ENCODE data around the gene MBNL2. TPM values are rescaled to one million over a fixed set of nuclear protein-coding genes. Genes with fewer than 3 reads are reported as not detected.
A peak's percentile ranks its signal among the peaks of the same experiment; 100 is the strongest.

The MBNL2 gene
- total RNA-seq, 1 experiment from 2014 or later: 74.3 TPM

DNA sequence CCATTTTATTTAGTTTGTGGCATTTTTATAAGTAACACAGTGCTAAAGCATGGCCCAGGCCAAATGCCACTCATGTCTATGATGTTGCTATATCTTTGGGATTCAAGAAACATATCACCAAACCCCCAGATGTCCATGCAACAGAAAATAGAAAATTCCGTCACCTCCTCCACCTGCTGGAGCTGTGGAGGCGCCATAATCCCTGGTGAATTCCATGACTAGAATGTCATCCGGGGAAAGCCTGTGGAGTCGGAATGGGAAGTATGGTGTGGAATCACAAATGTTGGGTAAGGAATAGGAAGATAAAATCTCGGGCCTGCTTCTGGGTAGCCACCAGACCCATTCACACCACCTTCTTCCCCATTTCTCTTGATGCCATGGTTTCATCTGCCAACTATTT, 160.1 kb downstream of the MBNL2 start:
- TF ChIP-seq, protein P1, sequence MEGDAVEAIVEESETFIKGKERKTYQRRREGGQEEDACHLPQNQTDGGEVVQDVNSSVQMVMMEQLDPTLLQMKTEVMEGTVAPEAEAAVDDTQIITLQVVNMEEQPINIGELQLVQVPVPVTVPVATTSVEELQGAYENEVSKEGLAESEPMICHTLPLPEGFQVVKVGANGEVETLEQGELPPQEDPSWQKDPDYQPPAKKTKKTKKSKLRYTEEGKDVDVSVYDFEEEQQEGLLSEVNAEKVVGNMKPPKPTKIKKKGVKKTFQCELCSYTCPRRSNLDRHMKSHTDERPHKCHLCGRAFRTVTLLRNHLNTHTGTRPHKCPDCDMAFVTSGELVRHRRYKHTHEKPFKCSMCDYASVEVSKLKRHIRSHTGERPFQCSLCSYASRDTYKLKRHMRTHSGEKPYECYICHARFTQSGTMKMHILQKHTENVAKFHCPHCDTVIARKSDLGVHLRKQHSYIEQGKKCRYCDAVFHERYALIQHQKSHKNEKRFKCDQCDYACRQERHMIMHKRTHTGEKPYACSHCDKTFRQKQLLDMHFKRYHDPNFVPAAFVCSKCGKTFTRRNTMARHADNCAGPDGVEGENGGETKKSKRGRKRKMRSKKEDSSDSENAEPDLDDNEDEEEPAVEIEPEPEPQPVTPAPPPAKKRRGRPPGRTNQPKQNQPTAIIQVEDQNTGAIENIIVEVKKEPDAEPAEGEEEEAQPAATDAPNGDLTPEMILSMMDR (IDR thresholded peaks at IDR 0.05; ENCODE audit: unreplicated experiment): no peak
- no peak for DNase-seq (ENCODE audit: unreplicated experiment)
- no TSS peak for BruUV-seq (replicated peaks)
- no peak overlapping the region for H3K27ac Mint-ChIP-seq (ENCODE audit: low read depth, unreplicated experiment)
- H3K9me3 Mint-ChIP-seq (ENCODE audit: unreplicated experiment): no peaks in the 10 kb centered on the region
- no peak overlapping the region for H3K4me3 Mint-ChIP-seq (ENCODE audit: unreplicated experiment)
- peaks cover 8% of the 10 kb centered on the region for H3K4me1 Mint-ChIP-seq (ENCODE audit: insufficient read depth, unreplicated experiment)
- peaks cover 19% of the 10 kb centered on the region for H3K36me3 Mint-ChIP-seq (ENCODE audit: insufficient read depth, unreplicated experiment)
- ChIA-PET POLR2A (no interaction called here), CTCF (no interaction called here)
- no peaks in the 10 kb centered on the region for H3K27me3 Mint-ChIP-seq (ENCODE audit: insufficient read depth, unreplicated experiment)
- intact Hi-C loops (cut with micrococcal nuclease): no loop called here

DNA sequence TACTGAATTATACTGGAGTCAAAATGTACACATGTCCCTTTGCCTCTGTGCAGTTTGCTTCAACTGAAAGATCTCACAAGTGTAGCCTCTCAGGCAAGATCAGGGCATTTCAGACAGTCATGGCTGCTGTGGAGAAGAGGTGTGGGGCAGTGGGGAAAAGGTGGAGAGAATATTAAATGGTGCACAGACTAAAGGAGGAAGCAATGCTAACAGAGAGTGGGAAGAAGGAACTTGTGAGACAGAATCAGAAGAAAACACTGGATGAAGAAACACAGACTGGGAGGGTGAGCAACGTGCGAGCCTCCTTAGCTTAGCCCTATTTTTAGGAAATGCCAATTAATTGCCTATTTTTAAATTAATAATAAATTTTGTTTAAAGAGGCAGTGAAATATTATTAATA, 162.2 kb downstream of the MBNL2 start:
- H3K4me1 Mint-ChIP-seq (ENCODE audit: insufficient read depth, unreplicated experiment): peaks cover 8% of the 10 kb centered on the region
- ChIA-PET POLR2A (interaction anchor here (1.0 to 1.3 kb wide), 2 partner anchors 12 to 161 kb away, joined by 4 read pairs; no protein-coding TSS in a partner anchor), CTCF (interaction anchor here (0.6 to 0.7 kb wide), 2 partner anchors 66 to 154 kb away, joined by 3 read pairs; no protein-coding TSS in a partner anchor)
- no peaks in the 10 kb centered on the region for H3K27me3 Mint-ChIP-seq (ENCODE audit: insufficient read depth, unreplicated experiment)
- H3K9me3 Mint-ChIP-seq (ENCODE audit: unreplicated experiment): no peaks in the 10 kb centered on the region
- intact Hi-C loops (cut with micrococcal nuclease): no loop called here
- no peak overlapping the region for H3K4me3 Mint-ChIP-seq (ENCODE audit: unreplicated experiment)
- peaks cover 33% of the 10 kb centered on the region for H3K36me3 Mint-ChIP-seq (ENCODE audit: insufficient read depth, unreplicated experiment)
- DNase-seq (ENCODE audit: unreplicated experiment): no peak
- TF ChIP-seq, protein P1 (IDR thresholded peaks at IDR 0.05; ENCODE audit: unreplicated experiment): no peak
- H3K27ac Mint-ChIP-seq (ENCODE audit: low read depth, unreplicated experiment): no peak overlapping the region
- no TSS peak for BruUV-seq (replicated peaks)

DNA sequence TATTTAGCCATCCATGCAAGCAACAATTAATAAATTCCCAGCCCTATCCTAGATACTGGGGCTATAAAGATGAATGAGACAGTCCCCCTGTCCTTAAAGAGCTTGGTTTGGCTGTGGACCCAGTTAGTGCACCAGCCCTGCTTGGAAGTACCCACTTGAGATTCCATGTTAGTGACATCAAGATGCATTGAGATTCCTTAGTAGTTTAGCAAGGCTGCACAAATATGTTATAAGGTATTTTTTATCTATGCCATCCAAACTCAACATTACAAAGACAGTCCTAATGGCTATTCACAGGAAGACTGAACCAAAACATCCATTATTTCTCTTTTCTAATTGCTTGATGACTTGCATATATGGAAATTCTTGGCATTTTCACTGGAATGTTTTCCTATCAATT, 163.0 kb downstream of the MBNL2 start:
- no TSS peak for BruUV-seq (replicated peaks)
- ChIA-PET CTCF (interaction anchor here (0.6 to 3.1 kb wide), 6 partner anchors 9 to 367 kb away, joined by 3 to 12 read pairs (median 3); no protein-coding TSS in a partner anchor), POLR2A (interaction anchor here (0.5 to 1.3 kb wide), 4 partner anchors 11 to 262 kb away, joined by 3 to 6 read pairs (median 4); no protein-coding TSS in a partner anchor)
- Mint-ChIP-seq H3K36me3 (ENCODE audit: insufficient read depth, unreplicated experiment) (peaks cover 33% of the 10 kb centered on the region), H3K27ac (ENCODE audit: low read depth, unreplicated experiment) (no peak overlapping the region), H3K4me1 (ENCODE audit: insufficient read depth, unreplicated experiment) (peaks cover 8% of the 10 kb centered on the region), H3K4me3 (ENCODE audit: unreplicated experiment) (no peak overlapping the region), H3K27me3 (ENCODE audit: insufficient read depth, unreplicated experiment) (no peaks in the 10 kb centered on the region), H3K9me3 (ENCODE audit: unreplicated experiment) (no peaks in the 10 kb centered on the region)
- DNase-seq (ENCODE audit: unreplicated experiment): no peak
- intact Hi-C loops (cut with micrococcal nuclease): no loop called here
- TF ChIP-seq, protein P1 (IDR thresholded peaks at IDR 0.05; ENCODE audit: unreplicated experiment): no peak

DNA sequence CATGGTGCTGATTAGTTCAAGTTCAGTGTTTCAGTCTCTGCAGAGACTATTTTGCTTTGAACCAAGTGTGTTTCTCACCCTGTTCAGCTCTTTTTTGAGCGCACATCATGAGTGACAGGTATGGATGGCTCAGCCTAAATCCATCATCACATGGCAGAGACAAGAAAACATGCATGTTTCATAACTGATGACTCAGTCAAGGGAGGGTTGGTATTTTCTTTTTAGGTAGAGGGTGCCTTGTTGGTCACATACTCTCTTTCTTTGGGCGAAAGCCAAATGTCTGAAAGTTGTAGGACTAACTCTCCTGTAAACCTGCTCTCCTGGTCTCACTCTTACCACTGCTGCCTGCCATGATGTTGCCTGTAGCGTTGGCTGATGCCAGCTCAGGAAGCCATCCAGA, 163.7 kb downstream of the MBNL2 start:
- ChIA-PET CTCF (interaction anchor here (0.6 to 3.1 kb wide), 7 partner anchors 8 to 368 kb away, joined by 3 to 12 read pairs (median 3); partner anchors contain the start of gene MBNL2), POLR2A (interaction anchor here (0.5 to 2.0 kb wide), 9 partner anchors 10 to 357 kb away, joined by 3 to 6 read pairs (median 3); no protein-coding TSS in a partner anchor)
- H3K27ac Mint-ChIP-seq (ENCODE audit: low read depth, unreplicated experiment): no peak overlapping the region
- DNase-seq (ENCODE audit: unreplicated experiment): peak; percentile 86
- H3K27me3 Mint-ChIP-seq (ENCODE audit: insufficient read depth, unreplicated experiment): no peaks in the 10 kb centered on the region
- intact Hi-C loops (cut with micrococcal nuclease): no loop called here
- peaks cover 33% of the 10 kb centered on the region for H3K36me3 Mint-ChIP-seq (ENCODE audit: insufficient read depth, unreplicated experiment)
- TF ChIP-seq, protein P1 (IDR thresholded peaks at IDR 0.05; ENCODE audit: unreplicated experiment): no peak
- peaks cover 8% of the 10 kb centered on the region for H3K4me1 Mint-ChIP-seq (ENCODE audit: insufficient read depth, unreplicated experiment)
- no peaks in the 10 kb centered on the region for H3K9me3 Mint-ChIP-seq (ENCODE audit: unreplicated experiment)
- H3K4me3 Mint-ChIP-seq (ENCODE audit: unreplicated experiment): no peak overlapping the region
- BruUV-seq (replicated peaks): no TSS peak

Measured in MCF 10A (cell line).